ENCODE results near the gene CALCOCO2.
"Not testable (repeated sequence)": the region's sequence is repeated elsewhere in the genome, so short reads cannot be mapped to it uniquely, and the experiment has no call there.

CALCOCO2 gene

GRCh38 chr17:48872409-48872808 is 41.6 kb downstream of the CALCOCO2 start:
- DNase-seq (ENCODE audit: low spot score in 2 of 2); H3K9me3 ChIP-seq; H3K27me3 ChIP-seq (ENCODE audit: low read depth); H3K36me3 ChIP-seq (replicated peaks); H3K4me1 ChIP-seq; in situ Hi-C loops (cut with MboI; ENCODE audit: low sequenced_read_pairs); H3K4me3 ChIP-seq: not testable (repeated sequence)

GRCh38 chr17:48873209-48873608 is 42.4 kb downstream of the CALCOCO2 start:
- Histone ChIP-seq H3K4me1 (no peaks in the 10 kb centered on the region), H3K27me3 (ENCODE audit: low read depth) (0 out of 2 replicates have a peak, but pooled peaks cover 2% of the 10 kb centered on the region), H3K36me3 (replicated peaks) (no peaks in the 10 kb centered on the region), H3K4me3 (no peak overlapping the region), H3K9me3 (no peaks in the 10 kb centered on the region)
- DNase-seq (ENCODE audit: low spot score in 2 of 2) = no peak
- in situ Hi-C loops (cut with MboI; ENCODE audit: low sequenced_read_pairs) = no loop called here

GRCh38 chr17:48873696-48874443 is 43.0 kb downstream of the CALCOCO2 start:
- DNase-seq (ENCODE audit: low spot score in 2 of 2) = no peak
- H3K27me3 ChIP-seq (ENCODE audit: low read depth) = 0 out of 2 replicates have a peak, but pooled peaks cover 2% of the 10 kb centered on the region
- H3K4me1 ChIP-seq = no peaks in the 10 kb centered on the region
- no peaks in the 10 kb centered on the region for H3K36me3 ChIP-seq (replicated peaks)
- in situ Hi-C loops (cut with MboI; ENCODE audit: low sequenced_read_pairs) = no loop called here
- no peak overlapping the region for H3K4me3 ChIP-seq
- H3K9me3 ChIP-seq = no peaks in the 10 kb centered on the region

GRCh38 chr17:48878920-48879898 is 48.4 kb downstream of the CALCOCO2 start:
- no peak overlapping the region for H3K4me3 ChIP-seq
- no peaks in the 10 kb centered on the region for H3K36me3 ChIP-seq (replicated peaks)
- DNase-seq (ENCODE audit: low spot score in 2 of 2) = peak; percentile 71 to 78
- H3K9me3 ChIP-seq = no peaks in the 10 kb centered on the region
- in situ Hi-C loops (cut with MboI; ENCODE audit: low sequenced_read_pairs) = loop anchor here (5.0 kb wide), 1 partner anchor 202 kb away; no protein-coding TSS in a partner anchor
- no peaks in the 10 kb centered on the region for H3K27me3 ChIP-seq (ENCODE audit: low read depth)
- H3K4me1 ChIP-seq = no peaks in the 10 kb centered on the region

- Histone ChIP-seq H3K4me3 (no peak overlapping the region), H3K27me3 (ENCODE audit: low read depth) (no peaks in the 10 kb centered on the region), H3K36me3 (replicated peaks) (no peaks in the 10 kb centered on the region), H3K4me1 (peaks cover 5% of the 10 kb centered on the region; the same call in 1 of the 2 replicates), H3K9me3 (no peaks in the 10 kb centered on the region)
- in situ Hi-C loops (cut with MboI; ENCODE audit: low sequenced_read_pairs) = loop anchor here (5.0 kb wide), 1 partner anchor 80 kb away; no protein-coding TSS in a partner anchor
- DNase-seq (ENCODE audit: low spot score in 2 of 2) = no peak
Measured at GRCh38 chr17:48882272-48882671, 51.4 kb downstream of the CALCOCO2 start.

- H3K4me3 ChIP-seq = no peak overlapping the region
- no peaks in the 10 kb centered on the region for H3K36me3 ChIP-seq (replicated peaks)
- H3K9me3 ChIP-seq = no peaks in the 10 kb centered on the region
- DNase-seq (ENCODE audit: low spot score in 2 of 2) = no peak
- H3K27me3 ChIP-seq (ENCODE audit: low read depth) = no peaks in the 10 kb centered on the region
- in situ Hi-C loops (cut with MboI; ENCODE audit: low sequenced_read_pairs) = loop anchor here (5.0 kb wide), 1 partner anchor 81 kb away; no protein-coding TSS in a partner anchor
- H3K4me1 ChIP-seq = peaks cover 5% of the 10 kb centered on the region; the same call in 1 of the 2 replicates
Measured at GRCh38 chr17:48883171-48883570, 52.3 kb downstream of the CALCOCO2 start.

GRCh38 chr17:48890086-48890485 is 59.3 kb downstream of the CALCOCO2 start:
- in situ Hi-C loops (cut with MboI; ENCODE audit: low sequenced_read_pairs) = no loop called here
- no peak overlapping the region for H3K4me3 ChIP-seq
- H3K4me1 ChIP-seq = peaks cover 1% of the 10 kb centered on the region; the same call in 1 of the 2 replicates
- H3K36me3 ChIP-seq (replicated peaks) = peaks cover 5% of the 10 kb centered on the region; the same call in 1 of the 2 replicates
- no peaks in the 10 kb centered on the region for H3K9me3 ChIP-seq
- no peak for DNase-seq (ENCODE audit: low spot score in 2 of 2)
- no peaks in the 10 kb centered on the region for H3K27me3 ChIP-seq (ENCODE audit: low read depth)

GRCh38 chr17:48892940-48893645 is 62.3 kb downstream of the CALCOCO2 start:
- no peak for DNase-seq (ENCODE audit: low spot score in 2 of 2)
- peak overlapping the region; percentile 65 for H3K4me3 ChIP-seq
- H3K27me3 ChIP-seq (ENCODE audit: low read depth) = no peaks in the 10 kb centered on the region

GRCh38 chr17:48893646-48894508 is 63.0 kb downstream of the CALCOCO2 start:
- in situ Hi-C loops (cut with MboI; ENCODE audit: low sequenced_read_pairs) = no loop called here
- peaks cover 25% of the 10 kb centered on the region for H3K36me3 ChIP-seq (replicated peaks)
- H3K27me3 ChIP-seq (ENCODE audit: low read depth) = no peaks in the 10 kb centered on the region
- no peaks in the 10 kb centered on the region for H3K4me1 ChIP-seq
- no peaks in the 10 kb centered on the region for H3K9me3 ChIP-seq
- DNase-seq (ENCODE audit: low spot score in 2 of 2) = no peak
- H3K4me3 ChIP-seq = peak overlapping the region; percentile 65

More at GRCh38 chr17:48892940-48893645, 62.3 kb downstream of the CALCOCO2 start:
- H3K4me1 ChIP-seq = no peaks in the 10 kb centered on the region
- no peaks in the 10 kb centered on the region for H3K9me3 ChIP-seq
- in situ Hi-C loops (cut with MboI; ENCODE audit: low sequenced_read_pairs) = no loop called here
- peaks cover 25% of the 10 kb centered on the region for H3K36me3 ChIP-seq (replicated peaks)

- no peak for DNase-seq (ENCODE audit: low spot score in 2 of 2)
- in situ Hi-C loops (cut with MboI; ENCODE audit: low sequenced_read_pairs) = no loop called here
- Histone ChIP-seq H3K9me3 (no peaks in the 10 kb centered on the region), H3K4me1 (no peaks in the 10 kb centered on the region), H3K27me3 (ENCODE audit: low read depth) (no peaks in the 10 kb centered on the region), H3K36me3 (replicated peaks) (peaks cover 25% of the 10 kb centered on the region), H3K4me3 (no peak overlapping the region)
Measured at GRCh38 chr17:48894886-48895285, 64.1 kb downstream of the CALCOCO2 start.

- in situ Hi-C loops (cut with MboI; ENCODE audit: low sequenced_read_pairs) = no loop called here
- peaks cover 10% of the 10 kb centered on the region for H3K36me3 ChIP-seq (replicated peaks)
- no peaks in the 10 kb centered on the region for H3K27me3 ChIP-seq (ENCODE audit: low read depth)
- H3K4me1 ChIP-seq = no peaks in the 10 kb centered on the region
- no peaks in the 10 kb centered on the region for H3K9me3 ChIP-seq
- no peak for DNase-seq (ENCODE audit: low spot score in 2 of 2)
- H3K4me3 ChIP-seq = no peak overlapping the region
Measured at GRCh38 chr17:48901241-48901640, 70.4 kb downstream of the CALCOCO2 start.

GRCh38 chr17:48903401-48903800 is 72.6 kb downstream of the CALCOCO2 start:
- in situ Hi-C loops (cut with MboI; ENCODE audit: low sequenced_read_pairs) = no loop called here

More at GRCh38 chr17:48903401-48903800, 72.6 kb downstream of the CALCOCO2 start:
- DNase-seq (ENCODE audit: low spot score in 2 of 2) = no peak
- Histone ChIP-seq H3K36me3 (replicated peaks) (no peaks in the 10 kb centered on the region), H3K9me3 (no peaks in the 10 kb centered on the region), H3K4me3 (no peak overlapping the region), H3K27me3 (ENCODE audit: low read depth) (no peaks in the 10 kb centered on the region), H3K4me1 (no peaks in the 10 kb centered on the region; the same call in 1 of the 2 replicates)
